ENCODE data around the gene PRKN.

DNA sequence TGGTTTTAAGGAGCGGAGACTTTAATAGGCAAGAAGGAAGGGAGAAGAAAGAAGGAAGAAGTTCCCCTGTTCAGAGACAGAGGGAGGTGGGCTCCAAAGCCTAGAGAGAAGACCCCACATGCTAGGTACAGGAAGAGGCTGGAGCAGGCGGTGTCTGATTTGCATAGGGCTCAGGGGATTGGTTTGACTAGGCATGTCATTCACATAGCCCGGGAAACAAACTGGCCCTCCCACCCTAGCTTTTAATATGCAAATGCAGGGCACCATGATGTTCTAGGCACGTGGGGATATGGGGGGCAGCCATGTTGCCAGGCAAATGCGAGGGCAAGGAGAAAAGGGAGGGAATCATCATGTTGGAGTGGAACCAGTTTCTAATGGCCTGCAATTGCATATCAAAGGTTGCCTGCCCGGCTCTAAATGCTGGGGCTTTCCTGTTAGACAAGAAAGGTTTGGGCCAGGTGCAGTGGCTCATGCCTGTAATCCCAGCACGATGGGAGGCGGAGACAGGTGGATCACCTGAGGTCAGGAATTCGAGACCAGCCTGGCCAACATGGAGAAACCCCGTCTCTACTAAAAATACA, 1419.4 kb downstream of the PRKN start:
- TF ChIP-seq, protein P1, sequence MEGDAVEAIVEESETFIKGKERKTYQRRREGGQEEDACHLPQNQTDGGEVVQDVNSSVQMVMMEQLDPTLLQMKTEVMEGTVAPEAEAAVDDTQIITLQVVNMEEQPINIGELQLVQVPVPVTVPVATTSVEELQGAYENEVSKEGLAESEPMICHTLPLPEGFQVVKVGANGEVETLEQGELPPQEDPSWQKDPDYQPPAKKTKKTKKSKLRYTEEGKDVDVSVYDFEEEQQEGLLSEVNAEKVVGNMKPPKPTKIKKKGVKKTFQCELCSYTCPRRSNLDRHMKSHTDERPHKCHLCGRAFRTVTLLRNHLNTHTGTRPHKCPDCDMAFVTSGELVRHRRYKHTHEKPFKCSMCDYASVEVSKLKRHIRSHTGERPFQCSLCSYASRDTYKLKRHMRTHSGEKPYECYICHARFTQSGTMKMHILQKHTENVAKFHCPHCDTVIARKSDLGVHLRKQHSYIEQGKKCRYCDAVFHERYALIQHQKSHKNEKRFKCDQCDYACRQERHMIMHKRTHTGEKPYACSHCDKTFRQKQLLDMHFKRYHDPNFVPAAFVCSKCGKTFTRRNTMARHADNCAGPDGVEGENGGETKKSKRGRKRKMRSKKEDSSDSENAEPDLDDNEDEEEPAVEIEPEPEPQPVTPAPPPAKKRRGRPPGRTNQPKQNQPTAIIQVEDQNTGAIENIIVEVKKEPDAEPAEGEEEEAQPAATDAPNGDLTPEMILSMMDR (IDR thresholded peaks at IDR 0.05), result no peak
- no peak for TF ChIP-seq EZH2 (IDR thresholded peaks at IDR 0.05)

All from neural progenitor cell (in vitro differentiated cells).